Right kidney (tissue), 1 donor: ENCODE data around the gene VRK2.
A peak's percentile ranks its signal among the peaks of the same experiment; 100 is the strongest.
"Not testable (repeated sequence)": the region's sequence is repeated elsewhere in the genome, so short reads cannot be mapped to it uniquely, and the experiment has no call there.

Experiments
- DNase-seq: peaks from one replicate; pipeline ENCODE4 v3.0.0-alpha.2; 2016

The VRK2 gene

DNA sequence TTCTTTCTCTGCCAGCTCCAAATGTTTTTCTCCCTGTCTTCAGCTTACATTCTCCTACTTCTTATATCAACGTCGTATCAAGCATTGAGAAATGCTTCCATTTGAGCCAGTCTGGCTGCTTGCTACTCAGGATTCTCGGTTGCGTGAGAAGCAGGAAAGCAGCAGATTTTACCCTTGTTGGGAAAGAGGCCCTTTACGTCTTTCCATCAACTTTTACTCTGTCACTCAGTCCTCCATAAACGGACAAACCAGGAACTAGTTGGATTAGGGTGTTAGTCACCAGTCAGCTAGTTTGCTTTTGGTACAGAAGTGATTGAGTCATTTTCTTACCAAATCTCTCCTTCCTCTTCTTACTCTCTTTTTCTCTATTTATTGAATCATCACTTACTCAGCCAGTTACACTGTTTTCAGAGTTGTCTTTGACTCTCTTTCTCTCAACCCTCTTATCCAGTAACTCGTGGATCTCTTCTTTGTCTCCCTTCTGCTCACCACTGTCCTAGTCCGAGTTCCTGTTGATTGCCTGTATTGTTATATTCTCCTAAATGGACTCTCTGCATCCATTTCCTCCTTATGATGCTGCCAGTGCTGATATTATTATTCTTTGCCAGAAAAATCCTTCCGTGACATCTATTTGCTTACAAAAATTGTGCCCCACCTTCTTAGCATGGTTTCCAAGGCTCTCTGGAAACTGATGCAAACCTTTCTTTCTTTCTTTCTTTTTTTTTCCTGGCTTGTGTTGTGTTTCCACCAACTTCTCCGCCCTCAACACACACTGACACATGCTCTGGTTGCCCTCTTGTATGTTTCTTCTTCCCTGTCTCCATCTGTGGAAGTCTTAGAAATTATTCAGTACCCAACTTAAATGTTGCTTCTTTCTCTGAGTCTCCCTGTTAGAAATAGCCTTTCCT, 61.5 kb downstream of the VRK2 start:
- no peak for DNase-seq

- DNase-seq = no peak
Observed at GRCh38 chr2:58109481-58109880, 62.9 kb downstream of the VRK2 start.

GRCh38 chr2:58110765-58111164, 64.2 kb downstream of the VRK2 start:
- no peak for DNase-seq

DNA sequence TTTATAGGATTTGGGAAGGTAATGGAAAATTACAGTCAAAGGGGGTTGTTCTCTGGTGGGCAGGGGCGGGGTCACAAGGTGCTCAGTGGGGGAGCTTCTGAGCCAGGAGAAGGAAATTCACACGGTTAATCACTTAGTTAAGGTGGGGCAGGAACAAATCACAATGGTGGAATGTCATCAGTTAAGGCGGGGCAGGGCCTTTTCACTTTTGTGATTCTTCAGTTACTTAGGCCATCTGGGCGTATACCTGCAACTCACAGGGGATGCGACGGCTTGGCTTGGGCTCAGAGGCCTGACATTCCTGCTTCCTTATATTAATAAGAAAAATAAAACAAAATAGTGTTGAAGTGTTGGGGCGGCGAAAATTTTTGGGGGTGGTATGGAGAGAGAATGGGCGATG, 67.0 kb downstream of the VRK2 start:
- not testable (repeated sequence) for DNase-seq

- DNase-seq = no peak
Observed at GRCh38 chr2:58120626-58121229, 74.1 kb downstream of the VRK2 start.

DNA sequence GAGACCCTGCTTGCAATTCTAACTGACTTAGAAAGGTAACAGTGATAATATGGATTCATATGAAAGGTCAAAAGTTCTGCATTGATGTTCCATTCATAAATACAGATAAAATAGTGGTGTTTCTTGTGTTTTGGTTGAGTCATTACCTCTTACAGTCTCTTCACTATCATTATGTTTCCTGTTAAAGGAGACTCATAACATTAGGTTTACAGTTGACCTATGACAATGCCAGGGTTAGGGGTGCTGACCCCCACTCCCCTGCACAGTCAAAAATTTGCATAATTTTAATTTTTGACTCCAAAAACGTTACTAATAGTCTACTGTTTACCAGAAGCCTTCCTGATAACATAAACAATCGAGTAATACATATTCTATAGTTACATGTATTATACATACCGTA, 75.4 kb downstream of the VRK2 start:
- no peak for DNase-seq

- no peak for DNase-seq
Observed at GRCh38 chr2:58122540-58122939, 75.9 kb downstream of the VRK2 start.

GRCh38 chr2:58127111-58127510, 80.5 kb downstream of the VRK2 start:
- DNase-seq = no peak

GRCh38 chr2:58130238-58130637, 83.6 kb downstream of the VRK2 start:
- DNase-seq = no peak

- peak; percentile 28 for DNase-seq
Observed at GRCh38 chr2:58131191-58132011, 84.8 kb downstream of the VRK2 start.

GRCh38 chr2:58133395-58133794, 86.8 kb downstream of the VRK2 start:
- no peak for DNase-seq

GRCh38 chr2:58135861-58136260, 89.3 kb downstream of the VRK2 start:
- DNase-seq = no peak

DNA sequence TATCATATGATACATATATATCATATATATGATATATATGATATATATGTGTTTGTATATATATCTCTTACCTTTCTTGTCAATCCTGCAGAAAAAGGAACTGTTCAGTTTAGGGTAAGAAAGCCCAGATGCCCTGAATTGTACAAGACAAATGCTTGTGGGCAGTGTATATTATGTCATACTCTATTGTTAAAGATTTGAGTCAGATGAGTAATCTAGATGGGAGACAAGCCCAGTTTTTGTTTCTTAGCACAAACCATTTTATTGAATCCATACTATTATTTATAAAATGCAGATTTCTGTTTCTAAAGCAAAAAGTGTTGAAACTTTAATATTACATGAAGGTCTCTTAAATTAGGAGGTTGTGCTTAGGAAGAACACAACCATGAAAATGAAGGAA, 90.6 kb downstream of the VRK2 start:
- DNase-seq = no peak

GRCh38 chr2:58137856-58138255, 91.2 kb downstream of the VRK2 start:
- no peak for DNase-seq

DNA sequence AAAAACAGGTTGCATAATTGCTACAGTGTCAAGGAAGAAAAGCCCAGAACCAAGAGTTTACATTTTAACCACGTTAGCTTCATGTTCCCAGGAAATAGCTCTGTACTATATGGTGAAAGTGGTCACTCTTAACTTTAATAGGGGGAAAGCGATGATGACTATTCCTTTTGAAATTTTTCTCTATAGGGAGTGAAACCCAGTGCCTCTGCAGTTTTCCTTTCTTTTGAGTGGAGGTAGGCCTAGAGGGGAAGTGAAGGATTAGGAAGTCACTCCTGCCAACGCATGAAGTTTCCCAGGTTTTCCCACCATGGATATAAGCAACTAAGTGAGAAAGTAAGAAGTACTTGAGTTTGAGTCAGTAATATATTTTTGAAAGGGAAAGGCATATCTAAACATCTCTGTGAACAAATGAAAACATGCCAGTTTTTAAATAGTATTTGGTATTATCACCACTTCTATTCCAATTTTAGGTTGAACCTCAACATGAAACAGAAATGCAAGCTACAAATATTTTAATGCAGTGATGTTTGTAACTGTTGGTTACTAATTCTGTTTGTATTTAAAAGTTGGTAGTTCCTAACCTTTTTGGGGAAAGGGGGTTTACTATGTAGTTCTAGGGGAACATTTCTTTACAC, 91.9 kb downstream of the VRK2 start:
- DNase-seq = no peak

- DNase-seq = no peak
Observed at GRCh38 chr2:58140508-58141072, 94.0 kb downstream of the VRK2 start.

DNA sequence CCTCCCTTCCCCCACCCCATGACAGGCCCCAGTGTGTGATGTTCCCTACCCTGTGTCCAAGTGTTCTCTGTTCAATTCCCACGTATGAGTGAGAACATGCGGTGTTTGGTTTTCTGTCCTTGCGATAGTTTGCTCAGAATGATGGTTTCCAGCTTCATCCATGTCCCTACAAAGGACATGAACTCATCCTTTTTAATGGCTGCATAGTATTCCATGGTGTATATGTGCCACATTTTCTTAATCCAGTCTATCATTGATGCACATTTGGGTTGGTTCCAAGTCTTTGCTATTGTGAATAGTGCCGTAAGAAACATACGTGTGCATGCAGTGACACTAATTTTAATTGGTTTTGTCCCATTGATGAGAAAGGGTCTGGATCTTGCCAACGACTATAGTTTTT, 99.2 kb downstream of the VRK2 start:
- not testable (repeated sequence) for DNase-seq

GRCh38 chr2:58146707-58147106, 100.1 kb downstream of the VRK2 start:
- no peak for DNase-seq

DNA sequence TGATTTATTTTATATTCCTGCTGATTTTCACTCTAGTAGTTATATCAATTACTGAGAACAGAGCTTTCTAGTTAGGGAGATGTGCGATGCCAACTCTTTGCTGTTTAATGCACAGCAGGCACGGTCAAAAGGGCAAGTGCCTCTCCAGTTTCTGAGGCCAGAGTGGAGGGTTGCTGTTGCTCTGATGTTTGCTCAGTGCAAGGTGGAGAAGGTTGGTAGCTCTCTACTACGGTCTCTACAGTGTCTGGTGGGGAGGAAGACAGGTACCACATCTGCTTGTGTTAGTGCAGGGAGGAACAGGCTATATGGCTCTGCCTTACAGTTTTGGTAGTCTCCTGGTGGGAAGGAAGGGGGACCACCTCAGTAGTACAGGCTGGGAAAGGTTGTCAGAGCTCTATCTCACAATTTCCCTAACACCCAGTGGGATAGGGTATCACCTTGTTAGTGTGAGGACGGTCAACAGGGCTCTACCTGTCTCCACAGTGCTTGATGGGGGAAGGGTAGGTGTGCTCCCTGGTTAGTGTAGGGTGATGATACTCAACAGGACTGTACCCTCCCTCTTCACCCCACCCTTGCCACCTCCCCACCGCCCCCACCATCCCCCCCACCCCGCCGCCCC, 108.7 kb downstream of the VRK2 start:
- DNase-seq = no peak

DNA sequence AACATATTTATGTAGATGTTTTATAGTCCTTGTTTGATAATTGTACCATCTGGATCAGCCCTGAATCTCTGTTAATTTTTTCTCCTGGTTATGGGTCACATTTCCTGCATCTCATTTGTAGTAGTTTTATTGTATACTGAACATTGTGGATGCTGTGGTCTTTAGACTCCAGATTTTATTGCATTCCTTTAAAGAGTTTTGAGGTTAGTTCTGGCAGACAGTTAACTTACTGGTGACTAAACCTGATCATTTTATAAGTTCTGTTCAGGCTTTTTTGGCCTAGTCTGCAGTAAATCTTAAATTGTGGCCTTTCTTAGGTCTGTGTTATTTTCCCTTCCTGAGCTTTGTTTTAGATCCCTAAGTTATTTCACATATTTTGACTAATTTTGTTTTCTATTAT, 110.2 kb downstream of the VRK2 start:
- DNase-seq = no peak

DNA sequence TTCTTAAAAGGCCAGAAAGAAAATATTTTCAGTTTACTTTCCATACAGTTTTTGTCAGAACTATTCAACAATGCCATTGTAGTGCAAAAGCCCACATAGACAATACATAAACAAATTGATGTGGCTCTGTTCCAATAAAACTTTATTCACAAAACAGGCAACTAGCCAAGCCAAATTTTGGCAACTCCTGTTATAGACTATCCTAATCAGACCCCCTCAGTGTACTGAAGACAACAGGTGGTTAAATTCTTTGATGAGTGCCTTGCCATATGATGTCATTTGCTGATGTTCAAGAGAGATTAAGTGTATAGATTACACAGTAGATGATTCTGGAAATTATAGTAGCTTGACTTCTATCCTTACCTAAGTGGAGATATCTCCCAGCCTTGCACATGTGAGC, 111.1 kb downstream of the VRK2 start:
- no peak for DNase-seq

- no peak for DNase-seq
Observed at GRCh38 chr2:58158481-58158880, 111.9 kb downstream of the VRK2 start.
